Parathyroid adenoma (tissue), 2 donors: ENCODE results near the gene GJB1.
"Not testable (repeated sequence)": the region's sequence is repeated elsewhere in the genome, so short reads cannot be mapped to it uniquely, and the experiment has no call there.

Experiments
- H2AFZ ChIP-seq: fragments of 300-600 bp; sonication (generic); one replicate; pipeline ENCODE4 v1.7.0; 2017; ENCODE audit warnings: antibody characterized with exemption, mild to moderate bottlenecking
- H3K27ac ChIP-seq: fragments of 300-600 bp; sonication (generic); one replicate; pipeline ENCODE4 v1.7.0; 2017
- H3K27me3 ChIP-seq: fragments of 300-600 bp; sonication (generic); one replicate; pipeline ENCODE4 v1.7.0; 2017; ENCODE audit warnings: low read length; ENCODE audit not compliant: control insufficient read depth, insufficient read depth
- H3K36me3 ChIP-seq: fragments of 300-600 bp; sonication (generic); one replicate; pipeline ENCODE4 v1.7.0; 2017; ENCODE audit warnings: low read length; ENCODE audit not compliant: control insufficient read depth, insufficient read depth
- H3K4me1 ChIP-seq: fragments of 300-600 bp; sonication (generic); one replicate; pipeline ENCODE4 v1.7.0; 2017; ENCODE audit warnings: control low read depth
- H3K4me2 ChIP-seq: fragments of 300-600 bp; sonication (generic); one replicate; pipeline ENCODE4 v1.7.0; 2017; ENCODE audit warnings: low read length
- H3K4me3 ChIP-seq: fragments of 300-600 bp; sonication (generic); one replicate; pipeline ENCODE4 v1.7.0; 2017; ENCODE audit warnings: low read depth, low read length
- H3K79me2 ChIP-seq: fragments of 300-600 bp; sonication (generic); one replicate; pipeline ENCODE4 v1.7.0; 2017; ENCODE audit warnings: control low read depth
- H3K9ac ChIP-seq: fragments of 300-600 bp; sonication (generic); one replicate; pipeline ENCODE4 v1.7.0; 2017; ENCODE audit warnings: mild to moderate bottlenecking
- H3K9me3 ChIP-seq: fragments of 300-600 bp; sonication (generic); one replicate; pipeline ENCODE4 v1.7.0; 2017; ENCODE audit warnings: low read length; ENCODE audit not compliant: control insufficient read depth
- TF ChIP-seq, protein P1 (sequence below): fragments of 300-600 bp; sonication (generic); IDR thresholded peaks from one replicate; pipeline ENCODE4 v1.7.0; 2017; ENCODE audit warnings: antibody characterized with exemption, mild to moderate bottlenecking
- donor health status: primary hyperparathyroidism.

Gene GJB1

DNA sequence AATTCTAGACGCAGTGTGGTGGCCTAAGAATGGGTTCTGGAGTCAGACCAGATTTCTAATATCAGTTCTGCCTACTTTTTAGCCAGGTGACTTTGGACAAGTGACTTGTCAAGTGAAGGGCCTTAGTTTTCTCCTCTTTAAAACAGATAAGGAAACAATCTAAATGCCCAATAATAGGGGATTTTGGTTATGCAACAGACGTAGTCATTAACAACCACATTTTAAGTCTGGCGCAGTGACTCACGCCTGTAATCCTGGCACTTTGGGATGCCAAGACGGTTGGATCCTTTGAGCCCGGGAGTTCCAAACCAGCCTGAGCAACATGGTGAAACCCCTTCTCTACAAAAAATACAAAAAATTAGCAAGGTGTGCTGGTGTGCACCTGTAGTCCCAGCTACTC lies 33.0 kb downstream of the GJB1 start:
- H3K4me1 ChIP-seq = peaks cover 4% of the 10 kb centered on the region
- TF ChIP-seq, protein P1, sequence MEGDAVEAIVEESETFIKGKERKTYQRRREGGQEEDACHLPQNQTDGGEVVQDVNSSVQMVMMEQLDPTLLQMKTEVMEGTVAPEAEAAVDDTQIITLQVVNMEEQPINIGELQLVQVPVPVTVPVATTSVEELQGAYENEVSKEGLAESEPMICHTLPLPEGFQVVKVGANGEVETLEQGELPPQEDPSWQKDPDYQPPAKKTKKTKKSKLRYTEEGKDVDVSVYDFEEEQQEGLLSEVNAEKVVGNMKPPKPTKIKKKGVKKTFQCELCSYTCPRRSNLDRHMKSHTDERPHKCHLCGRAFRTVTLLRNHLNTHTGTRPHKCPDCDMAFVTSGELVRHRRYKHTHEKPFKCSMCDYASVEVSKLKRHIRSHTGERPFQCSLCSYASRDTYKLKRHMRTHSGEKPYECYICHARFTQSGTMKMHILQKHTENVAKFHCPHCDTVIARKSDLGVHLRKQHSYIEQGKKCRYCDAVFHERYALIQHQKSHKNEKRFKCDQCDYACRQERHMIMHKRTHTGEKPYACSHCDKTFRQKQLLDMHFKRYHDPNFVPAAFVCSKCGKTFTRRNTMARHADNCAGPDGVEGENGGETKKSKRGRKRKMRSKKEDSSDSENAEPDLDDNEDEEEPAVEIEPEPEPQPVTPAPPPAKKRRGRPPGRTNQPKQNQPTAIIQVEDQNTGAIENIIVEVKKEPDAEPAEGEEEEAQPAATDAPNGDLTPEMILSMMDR = no peak
- H3K27ac ChIP-seq = no peak overlapping the region
- H3K27me3 ChIP-seq = no peaks in the 10 kb centered on the region
- no peak overlapping the region for H3K4me3 ChIP-seq
- no peaks in the 10 kb centered on the region for H3K36me3 ChIP-seq
- no peak overlapping the region for H3K4me2 ChIP-seq
- H2AFZ ChIP-seq = peak overlapping the region; percentile 86
- no peak overlapping the region for H3K9ac ChIP-seq
- H3K9me3 ChIP-seq = no peaks in the 10 kb centered on the region
- no peaks in the 10 kb centered on the region for H3K79me2 ChIP-seq

GRCh38 chrX:71256856-71257255 lies 33.8 kb downstream of the GJB1 start:
- Histone ChIP-seq H3K4me1 (peaks cover 4% of the 10 kb centered on the region), H3K4me3 (no peak overlapping the region), H3K27me3 (no peaks in the 10 kb centered on the region), H2AFZ (no peak overlapping the region), H3K4me2 (no peak overlapping the region), H3K79me2 (no peaks in the 10 kb centered on the region), H3K9ac (no peak overlapping the region), H3K27ac (no peak overlapping the region), H3K9me3 (no peaks in the 10 kb centered on the region), H3K36me3 (no peaks in the 10 kb centered on the region)
- TF ChIP-seq, protein P1 = no peak

DNA sequence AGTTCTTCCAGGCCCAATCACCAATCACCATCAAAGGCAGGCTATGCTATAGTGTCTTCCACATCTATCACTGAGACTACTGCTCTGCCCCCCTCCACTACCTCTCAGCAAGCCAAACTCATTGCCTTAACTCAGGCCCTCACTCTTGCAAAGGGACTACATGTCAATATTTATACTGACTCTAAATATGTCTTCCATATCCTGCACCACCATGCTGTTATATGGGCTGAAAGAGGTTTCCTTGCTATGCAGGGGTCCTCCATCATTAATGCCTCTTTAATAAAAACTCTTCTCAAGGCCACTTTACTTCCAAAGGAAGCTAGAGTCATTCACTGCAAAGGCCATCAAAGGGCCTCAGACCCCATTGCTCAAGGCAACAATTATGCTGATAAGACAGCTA lies 45.6 kb downstream of the GJB1 start:
- H3K4me1 ChIP-seq, H3K4me2 ChIP-seq, H3K79me2 ChIP-seq, H3K36me3 ChIP-seq, H2AFZ ChIP-seq, H3K27ac ChIP-seq, H3K9ac ChIP-seq, H3K27me3 ChIP-seq, H3K9me3 ChIP-seq, H3K4me3 ChIP-seq: not testable (repeated sequence)

- no peak overlapping the region for H3K4me3 ChIP-seq
- no peaks in the 10 kb centered on the region for H3K9me3 ChIP-seq
- H3K27me3 ChIP-seq = no peaks in the 10 kb centered on the region
- TF ChIP-seq, protein P1 = no peak
- H2AFZ ChIP-seq = no peak overlapping the region
- no peaks in the 10 kb centered on the region for H3K79me2 ChIP-seq
- H3K4me1 ChIP-seq = no peaks in the 10 kb centered on the region
- H3K27ac ChIP-seq = no peak overlapping the region
- H3K9ac ChIP-seq = no peak overlapping the region
- H3K36me3 ChIP-seq = no peaks in the 10 kb centered on the region
- H3K4me2 ChIP-seq = no peak overlapping the region
Measured at GRCh38 chrX:71269801-71270395, 46.9 kb downstream of the GJB1 start.

- not testable (repeated sequence) for H3K4me1 ChIP-seq, H3K79me2 ChIP-seq, H3K9me3 ChIP-seq, H3K36me3 ChIP-seq, H3K27ac ChIP-seq, H2AFZ ChIP-seq, H3K27me3 ChIP-seq, H3K4me2 ChIP-seq, H3K9ac ChIP-seq, H3K4me3 ChIP-seq
Measured at GRCh38 chrX:71272313-71272712, 49.3 kb downstream of the GJB1 start.
